Endothelial cell of umbilical vein (primary cell): ENCODE results near the gene CCDC85C. TPM values are rescaled to one million over a fixed set of nuclear protein-coding genes. Genes with fewer than 3 reads are reported as not detected.

ENCODE experiments used
- BruUV-seq: library from RNA; stranded (reverse); fragments of 400-500 nt; replicated peaks from 2 replicates; lab custom pipeline; 2021; lab: Mats Ljungman, UMichigan
- CTCF ChIA-PET: fragments of 300-600, 350-600 bp; sonication (Branson Sonifier 250); formaldehyde crosslinking; loops from one replicate; lab custom pipeline; 2021; ENCODE audit warnings: antibody characterized with exemption, inconsistent platforms; lab: Charles Lee
- POLR2A ChIA-PET: fragments of 300-600, 350-600 bp; sonication (Branson Sonifier 250); formaldehyde crosslinking; loops from one replicate; lab custom pipeline; 2021; ENCODE audit warnings: antibody characterized with exemption, inconsistent platforms; lab: Charles Lee
- DNase-seq: peaks from one replicate; pipeline ENCODE4 v3.0.0-alpha.2; 2011; ENCODE audit warnings: low read depth, low spot score
- FAIRE-seq: peaks from 2 replicates; lab custom pipeline; 2011; peaks lifted over from hg19 to GRCh38; lab: Jason Lieb, UNC
- H2AFZ ChIP-seq: 2 replicates; pipeline ENCODE4 v1.6.0; 2012; ENCODE audit warnings: low read depth, low read length, control low read depth, inconsistent platforms
- H3K27ac ChIP-seq: 2 replicates; pipeline ENCODE4 v1.5.1; 2011; ENCODE audit warnings: low read depth, mild to moderate bottlenecking, control low read depth, low read length, moderate library complexity; ENCODE audit not compliant: insufficient read depth
- H3K27me3 ChIP-seq, 2 experiments: 2 replicates each; pipeline versions ENCODE4 v1.6.0 to v1.6.1; 2011; ENCODE audit warnings: low read length in 2 of 2, mixed read lengths in 1 of 2; ENCODE audit not compliant: control insufficient read depth in 2 of 2, insufficient read depth in 2 of 2
- H3K36me3 ChIP-seq, 2 experiments: 2 replicates in 1 of 2; 3 replicates in 1 of 2; pipeline ENCODE4 v1.5.1; 2011; ENCODE audit warnings: low read length in 2 of 2, mild to moderate bottlenecking in 1 of 2, moderate library complexity in 1 of 2; ENCODE audit not compliant: control insufficient read depth in 2 of 2, insufficient read depth in 2 of 2; ENCODE audit errors: extremely low read depth in 1 of 2
- H3K4me1 ChIP-seq: 3 replicates; pipeline ENCODE4 v1.5.1; 2011; ENCODE audit warnings: mild to moderate bottlenecking, low read length; ENCODE audit not compliant: control insufficient read depth, insufficient read depth; ENCODE audit errors: extremely low read depth
- H3K4me2 ChIP-seq: 2 replicates; pipeline ENCODE4 v1.6.1; 2011; ENCODE audit warnings: low read length, control low read depth, mixed read lengths; ENCODE audit not compliant: insufficient read depth
- H3K4me3 ChIP-seq, 3 experiments: fragments of 200-600 bp in 1 of 3; sonication (generic), shearing (Covaris generic) in 1 of 3; replicated peaks in 1 of 3; 2 replicates each; pipeline ENCODE4 v1.5.1; 2011 to 2016; ENCODE audit warnings: control low read depth in 3 of 3, low read length in 3 of 3, mild to moderate bottlenecking in 2 of 3, inconsistent platforms in 1 of 3, low read depth in 1 of 3, moderate library complexity in 1 of 3; ENCODE audit not compliant: insufficient read depth in 1 of 3
- H3K79me2 ChIP-seq: 2 replicates; pipeline ENCODE4 v1.6.0; 2012; ENCODE audit warnings: low read length, inconsistent platforms; ENCODE audit not compliant: control insufficient read depth, insufficient read depth
- H3K9ac ChIP-seq: replicated peaks from 2 replicates; pipeline ENCODE3; 2011; ENCODE audit warnings: low read length, control low read depth; ENCODE audit not compliant: insufficient read depth; ENCODE audit errors: extremely low read depth
- H3K9me1 ChIP-seq: replicated peaks from 3 replicates; pipeline ENCODE4 v1.6.0; 2011; ENCODE audit warnings: mild to moderate bottlenecking, low read length; ENCODE audit not compliant: control insufficient read depth, insufficient read depth; ENCODE audit errors: extremely low read depth
- H3K9me3 ChIP-seq: replicated peaks from 2 replicates; pipeline ENCODE4 v1.5.1; 2012; ENCODE audit warnings: low read length, inconsistent platforms; ENCODE audit not compliant: control insufficient read depth, insufficient read depth
- H4K20me1 ChIP-seq: replicated peaks from 2 replicates; pipeline ENCODE3; 2011; ENCODE audit warnings: mild to moderate bottlenecking, low read length; ENCODE audit not compliant: control insufficient read depth, insufficient read depth; ENCODE audit errors: extremely low read depth
- CTCF ChIP-seq, 2 donors: IDR thresholded peaks; 1 replicate in 1 of 2; 2 replicates in 1 of 2; pipeline ENCODE4 v1.5.1; 2011; ENCODE audit warnings: low read length in 2 of 2, mild to moderate bottlenecking in 2 of 2, moderate library complexity in 2 of 2, control low read depth in 1 of 2, inconsistent platforms in 1 of 2, low read depth in 1 of 2; ENCODE audit not compliant: insufficient read depth in 1 of 2; ENCODE audit errors: extremely low read depth in 1 of 2
- EZH2 ChIP-seq: IDR thresholded peaks from 2 replicates; pipeline ENCODE4 v1.6.1; 2012; ENCODE audit warnings: borderline replicate concordance, low read depth, mild to moderate bottlenecking, moderate library complexity, low read length, inconsistent platforms; ENCODE audit not compliant: severe bottlenecking
- FOS ChIP-seq: IDR thresholded peaks from 2 replicates; pipeline ENCODE4 v1.6.1; 2011; ENCODE audit warnings: mild to moderate bottlenecking, low read length, moderate library complexity, borderline replicate concordance; ENCODE audit not compliant: insufficient read depth
- GATA2 ChIP-seq: IDR thresholded peaks from 2 replicates; pipeline ENCODE4 v1.7.0; 2011; ENCODE audit warnings: low read depth, mild to moderate bottlenecking, moderate library complexity, mixed read lengths, low read length; ENCODE audit not compliant: insufficient read length, insufficient read depth
- JUN ChIP-seq: IDR thresholded peaks from 2 replicates; pipeline ENCODE4 v1.6.1; 2011; ENCODE audit warnings: borderline replicate concordance, low read depth; ENCODE audit not compliant: insufficient read length, insufficient read depth
- MAX ChIP-seq: IDR thresholded peaks from 2 replicates; pipeline ENCODE4 v1.6.1; 2011; ENCODE audit not compliant: insufficient read depth, insufficient read length
- MYC ChIP-seq: IDR thresholded peaks from one replicate; pipeline ENCODE4 v1.6.1; 2011; ENCODE audit warnings: mild to moderate bottlenecking, low read depth, low read length
- POLR2A ChIP-seq: IDR thresholded peaks from 2 replicates; pipeline ENCODE4 v1.6.1; 2012; ENCODE audit warnings: low read depth, mild to moderate bottlenecking, control low read depth, low read length
- POLR2AphosphoS5 ChIP-seq: IDR thresholded peaks from 2 replicates; pipeline ENCODE4 v1.6.1; 2012; ENCODE audit warnings: low read depth, mild to moderate bottlenecking, control low read depth, low read length, moderate library complexity; ENCODE audit not compliant: insufficient read depth
- dilution Hi-C: fragments of 300-500 bp; cut with MboI; formaldehyde crosslinking; loops from one replicate; pipeline ENCODE4 v1.15.0; 2019; ENCODE audit warnings: low sequenced_read_pairs; ENCODE audit not compliant: extremely low pct_ligation_motif_present
- intact Hi-C: fragments of 100-400 bp; cut with micrococcal nuclease; formaldehyde crosslinking; loops from one replicate; pipeline ENCODE4 v1.10.0; 2022
- polyA plus RNA-seq, 4 experiments: library from polyadenylated mRNA; depleted of rRNA in 3 of 4; stranded (reverse) in 3 of 4; unstranded in 1 of 4; fragments of >200 nt; gene quantifications; 2 replicates each; pipeline versions ENCODE4 v1.2.1 to v1.2.3, GENCODE V29; 2011 to 2012; ENCODE audit warnings: missing spikeins in 1 of 4
- total RNA-seq: library from RNA; stranded (reverse); gene quantifications from 2 replicates; pipeline ENCODE4 v1.2.3, GENCODE V29; 2021

CCDC85C gene
- total and polyA plus RNA-seq, 2 donors (not counting 3 experiments of a cell fraction or from before 2014, with no cell fraction given) = 7.5 to 17.8 TPM

GRCh38 chr14:99559286-99559990 lies 44.6 kb downstream of the CCDC85C start:
- H3K36me3 ChIP-seq = no peaks in the 10 kb centered on the region
- POLR2A ChIA-PET = no interaction called here
- no TSS peak for BruUV-seq
- H3K27me3 ChIP-seq = no peaks in the 10 kb centered on the region
- no peaks in the 10 kb centered on the region for H3K9me3 ChIP-seq
- no peaks in the 10 kb centered on the region for H3K9me1 ChIP-seq
- DNase-seq (no peak), FAIRE-seq (no peak)
- no peaks in the 10 kb centered on the region for H3K79me2 ChIP-seq
- no peaks in the 10 kb centered on the region for H4K20me1 ChIP-seq
- intact Hi-C loops (no loop called here), dilution Hi-C loops (no loop called here)
- peaks cover 1% of the 10 kb centered on the region for H3K4me1 ChIP-seq
- H3K9ac ChIP-seq = no peak overlapping the region
- H3K27ac ChIP-seq = no peak overlapping the region
- H3K4me2 ChIP-seq = no peak overlapping the region
- CTCF ChIA-PET = interaction anchor here (1.0 kb wide), 1 partner anchor 43 kb away, joined by 3 read pairs; no protein-coding TSS in a partner anchor
- no peak overlapping the region for H2AFZ ChIP-seq
- H3K4me3 ChIP-seq = no peak overlapping the region
- no peak for TF ChIP-seq MYC
- no peak for TF ChIP-seq MAX
- no peak for TF ChIP-seq GATA2
- no peak for TF ChIP-seq CTCF (IDR thresholded peaks at IDR 0.05; ENCODE audit: extremely low read depth in 1 of 2, insufficient read depth in 1 of 2, low read depth in 1 of 2, low read length in 2 of 2)
- no peak for TF ChIP-seq FOS
- no peak for TF ChIP-seq POLR2AphosphoS5
- TF ChIP-seq EZH2 = no peak
- no peak for TF ChIP-seq POLR2A
- no peak for TF ChIP-seq JUN
